Stimulated activated CD4-positive, alpha-beta T cell treated with anti-CD3 and anti-CD28 coated beads, Interleukin-1b, Interleukin-23, amount 100 ng/mL, for 4 hours (primary cell): ENCODE measurements around the gene TMEM17.

Source experiments
- DNase-seq, 2 donors: peaks; one replicate each; pipeline ENCODE4 v3.0.0-alpha.2; 2020; ENCODE audit warnings: low read depth in 2 of 2

Gene TMEM17

GRCh38 chr2:62511636-62512035 lies 5.6 kb upstream of the TMEM17 start:
- DNase-seq, result no peak

GRCh38 chr2:62506421-62506750 lies 391 bp upstream of the TMEM17 start:
- DNase-seq, result no peak

- DNase-seq, result no peak
Measured at GRCh38 chr2:62505109-62505749, 766 bp downstream of the TMEM17 start.

- DNase-seq, result no peak
Measured at GRCh38 chr2:62504657-62505056, 1.3 kb downstream of the TMEM17 start.

- DNase-seq, result no peak
Measured at GRCh38 chr2:62501794-62502500, 4.0 kb downstream of the TMEM17 start.

- no peak for DNase-seq
Measured at GRCh38 chr2:62501069-62501468, 4.9 kb downstream of the TMEM17 start.

GRCh38 chr2:62499430-62500060 lies 6.5 kb downstream of the TMEM17 start:
- DNase-seq, result no peak

GRCh38 chr2:62498739-62499138 lies 7.3 kb downstream of the TMEM17 start:
- no peak for DNase-seq

- no peak for DNase-seq
Measured at GRCh38 chr2:62495761-62496160, 10.2 kb downstream of the TMEM17 start.

GRCh38 chr2:62492048-62492447 lies 13.9 kb downstream of the TMEM17 start:
- DNase-seq, result no peak

- no peak for DNase-seq
Measured at GRCh38 chr2:62489702-62490101, 16.3 kb downstream of the TMEM17 start.

GRCh38 chr2:62489162-62489561 lies 16.8 kb downstream of the TMEM17 start:
- DNase-seq, result no peak

- DNase-seq, result no peak
Measured at GRCh38 chr2:62486439-62486765, 19.6 kb downstream of the TMEM17 start.

- DNase-seq, result no peak
Measured at GRCh38 chr2:62485761-62486438, 20.1 kb downstream of the TMEM17 start.

- no peak for DNase-seq
Measured at GRCh38 chr2:62482558-62483352, 23.2 kb downstream of the TMEM17 start.

GRCh38 chr2:62479917-62480316 lies 26.1 kb downstream of the TMEM17 start:
- no peak for DNase-seq

- DNase-seq, result no peak
Measured at GRCh38 chr2:62478093-62478580, 27.9 kb downstream of the TMEM17 start.

- DNase-seq, result no peak
Measured at GRCh38 chr2:62477573-62477972, 28.4 kb downstream of the TMEM17 start.

GRCh38 chr2:62475172-62476011 lies 30.6 kb downstream of the TMEM17 start:
- DNase-seq, result no peak

GRCh38 chr2:62474176-62474575 lies 31.8 kb downstream of the TMEM17 start:
- no peak for DNase-seq

- DNase-seq, result no peak
Measured at GRCh38 chr2:62473246-62473827, 32.7 kb downstream of the TMEM17 start.
